GM18907 (cell line): ENCODE measurements around the gene ASPN.
"Not testable (repeated sequence)": the region's sequence is repeated elsewhere in the genome, so short reads cannot be mapped to it uniquely, and the experiment has no call there.

Source experiments
- ATAC-seq: cut with Tn5 transposase; IDR thresholded peaks from one replicate; pipeline ENCODE4 v1.9.1; 2021; ENCODE audit warnings: mild to moderate bottlenecking, moderate library complexity; ENCODE audit not compliant: unreplicated experiment

Gene ASPN

GRCh38 chr9:92423612-92424011 is 58.7 kb downstream of the ASPN start:
- ATAC-seq = no peak

- ATAC-seq = no peak
Observed at GRCh38 chr9:92422611-92423338, 59.5 kb downstream of the ASPN start.

GRCh38 chr9:92414566-92414965 is 67.7 kb downstream of the ASPN start:
- ATAC-seq = no peak

GRCh38 chr9:92411157-92411556 is 71.1 kb downstream of the ASPN start:
- not testable (repeated sequence) for ATAC-seq

GRCh38 chr9:92408747-92409478 is 73.4 kb downstream of the ASPN start:
- ATAC-seq = no peak

GRCh38 chr9:92407818-92408217 is 74.5 kb downstream of the ASPN start:
- no peak for ATAC-seq

- ATAC-seq = peak; percentile 76
Observed at GRCh38 chr9:92406477-92406876, 75.8 kb downstream of the ASPN start.
